NCI-H2081 treated with DMSO at 0.1 percent for 48 hours (cell line): ENCODE data around the gene C11orf42.

Experiments
- DNase-seq: peaks from one replicate; lab custom pipeline; 2025; lab: John Stamatoyannopoulos, UW

The C11orf42 gene, protein sequence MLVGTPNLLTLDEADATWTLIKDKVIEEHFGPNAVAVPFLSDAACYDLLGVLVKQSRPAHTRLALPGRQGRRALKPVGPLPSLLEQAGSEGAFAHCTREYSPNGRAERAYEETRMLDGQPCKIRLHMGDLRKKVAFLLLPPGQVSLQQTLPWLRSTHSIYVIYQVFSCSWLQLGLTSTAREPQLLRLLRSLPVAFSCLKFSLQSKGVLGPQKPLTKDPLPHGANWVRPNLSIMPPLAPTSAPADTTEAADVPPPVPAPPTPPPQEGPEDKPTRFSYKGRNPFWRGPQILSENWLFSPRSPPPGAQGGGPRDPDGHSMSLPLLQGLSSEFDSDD

DNA sequence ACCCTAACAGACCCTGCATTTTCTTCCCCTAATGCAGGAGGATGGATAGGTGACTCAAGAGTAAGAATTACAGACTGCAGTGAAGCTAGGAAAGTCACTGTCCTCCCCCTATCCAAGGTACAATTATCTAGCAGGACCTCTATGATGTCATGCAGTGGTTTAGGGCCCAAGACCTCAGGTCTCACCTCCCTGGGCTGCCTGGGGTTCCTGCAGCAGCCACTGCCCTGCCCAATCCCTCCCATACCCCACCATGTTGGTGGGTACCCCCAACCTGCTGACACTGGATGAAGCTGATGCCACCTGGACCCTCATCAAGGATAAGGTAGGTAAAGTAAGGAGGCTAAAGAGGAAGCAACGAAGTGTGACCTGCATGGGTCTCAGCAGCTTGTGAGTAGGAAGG lies at the start of gene C11orf42:
Gene C11orf42 (plus strand): TSS at position 192 of the 400 bp plus-strand sequence. CDS start 59 bp downstream, at position 251.
- no peak for DNase-seq

DNA sequence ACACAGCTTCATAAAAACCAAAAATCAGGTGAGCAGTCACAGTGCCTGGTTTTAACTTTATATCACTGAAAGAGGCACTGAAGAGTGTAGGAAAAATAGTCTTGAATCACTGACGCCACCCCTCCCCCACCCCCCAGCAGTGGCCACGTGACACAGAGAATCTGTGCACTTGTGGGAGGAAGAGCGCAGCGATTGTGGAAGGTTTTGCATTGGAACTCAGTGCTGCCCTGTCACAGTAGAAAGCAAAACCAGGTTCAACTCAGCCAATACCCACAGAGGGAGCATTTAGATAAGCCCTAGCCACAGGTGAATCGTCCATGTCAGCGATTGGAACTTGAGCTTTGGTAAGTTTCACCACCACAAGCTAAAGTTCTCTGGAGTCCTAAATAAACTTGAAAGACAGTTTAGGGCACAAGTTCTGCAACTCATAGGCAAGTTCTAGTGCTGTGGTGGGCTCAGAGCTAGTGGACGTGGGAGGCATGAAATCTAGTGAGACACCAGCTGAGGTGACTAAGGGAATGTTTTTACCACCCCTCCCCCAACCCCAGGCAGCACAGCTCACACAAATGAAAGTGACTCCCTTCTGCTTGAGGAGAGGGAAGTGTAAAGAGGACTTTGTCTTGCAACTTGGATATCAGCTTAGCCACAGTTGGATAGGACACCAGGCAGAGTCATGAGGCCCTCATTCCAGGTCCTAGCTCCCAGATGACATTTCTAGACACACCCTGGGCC lies 48.6 kb upstream of the C11orf42 start:
- no peak for DNase-seq

DNA sequence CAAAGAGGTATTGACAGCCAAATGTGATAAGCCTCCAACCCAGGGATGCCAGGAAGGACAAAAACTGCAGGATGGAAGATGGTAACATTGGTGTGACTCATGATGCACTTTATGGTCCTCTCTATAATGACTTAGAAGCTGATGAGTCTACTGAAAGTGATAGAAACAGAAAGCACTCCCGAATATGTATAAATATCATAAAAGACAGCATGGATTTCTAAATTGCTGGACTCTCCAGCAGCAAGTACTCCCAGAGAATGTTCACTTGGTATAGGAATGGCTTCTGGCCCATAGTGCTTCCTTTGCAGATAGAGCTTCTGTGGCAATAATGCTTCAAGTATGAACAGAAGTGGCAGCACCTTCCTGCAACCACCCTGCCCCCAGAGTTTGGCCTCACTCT lies 35.1 kb upstream of the C11orf42 start, which contains the start of gene OR52B2:
Gene OR52B2 (minus strand): TSS at position 101 of the 400 bp plus-strand sequence. CDS start 0 bp downstream, at position 101.
- DNase-seq: no peak

DNA sequence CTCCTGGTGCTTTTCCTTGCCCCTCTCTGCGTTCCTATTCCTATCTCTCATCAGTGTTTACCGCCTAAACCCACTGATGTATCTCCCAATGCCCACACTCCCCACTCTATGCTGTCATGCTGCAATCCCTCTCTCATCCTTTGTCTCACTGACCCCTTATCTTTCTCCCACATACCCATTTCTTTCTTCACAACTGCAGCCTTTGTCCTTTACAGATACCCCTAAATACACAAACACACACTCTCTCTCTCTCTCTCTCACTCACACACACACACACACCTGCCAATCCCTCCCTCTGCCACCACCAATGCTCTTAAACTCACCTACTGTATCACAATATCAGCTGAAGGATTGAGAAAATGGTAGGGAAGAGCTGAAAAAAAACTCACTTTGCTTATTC lies 29.9 kb upstream of the C11orf42 start:
- DNase-seq: no peak

DNA sequence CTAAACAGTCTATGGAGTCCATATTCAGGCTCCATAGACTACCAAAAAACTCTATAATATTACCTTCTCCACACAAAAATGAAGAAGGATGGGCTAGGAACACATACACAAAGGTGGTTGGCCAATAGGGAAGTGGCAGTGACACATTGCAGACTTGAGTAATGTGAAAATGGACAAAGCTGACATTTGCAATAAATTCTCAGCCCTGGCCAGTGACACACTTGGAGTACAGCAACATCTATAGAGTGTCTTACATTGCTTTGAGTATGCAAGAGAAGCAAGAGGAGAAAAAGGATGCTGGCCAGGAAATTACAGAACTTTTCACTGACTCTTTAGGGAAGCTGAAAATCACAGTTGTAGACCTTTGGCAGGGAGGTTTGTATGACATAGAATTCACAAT lies 13.6 kb upstream of the C11orf42 start:
- no peak for DNase-seq

DNA sequence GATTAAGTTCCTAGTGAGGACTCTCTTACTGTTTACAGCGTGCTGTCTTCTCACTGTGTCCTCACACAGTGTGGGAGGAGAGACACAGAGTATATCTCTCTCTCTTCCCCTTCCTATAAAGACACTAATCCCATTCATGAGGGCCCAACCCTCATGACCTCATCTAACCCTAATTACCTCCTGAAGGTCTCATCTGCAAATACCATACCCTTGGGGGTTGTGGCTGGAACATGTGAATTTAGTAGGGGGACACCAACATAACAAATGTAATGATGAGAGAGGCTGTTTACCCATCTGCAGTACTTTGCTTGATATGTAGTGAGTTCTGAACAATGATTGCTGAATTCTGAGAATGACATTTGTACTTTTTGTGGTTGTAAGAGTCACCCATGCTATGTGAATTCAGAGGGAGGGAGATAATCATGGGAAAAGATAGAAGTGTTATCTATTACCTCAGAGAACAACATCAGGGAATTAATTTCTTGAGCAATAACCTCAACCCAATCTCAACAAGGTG lies 11.2 kb upstream of the C11orf42 start:
- no peak for DNase-seq

DNA sequence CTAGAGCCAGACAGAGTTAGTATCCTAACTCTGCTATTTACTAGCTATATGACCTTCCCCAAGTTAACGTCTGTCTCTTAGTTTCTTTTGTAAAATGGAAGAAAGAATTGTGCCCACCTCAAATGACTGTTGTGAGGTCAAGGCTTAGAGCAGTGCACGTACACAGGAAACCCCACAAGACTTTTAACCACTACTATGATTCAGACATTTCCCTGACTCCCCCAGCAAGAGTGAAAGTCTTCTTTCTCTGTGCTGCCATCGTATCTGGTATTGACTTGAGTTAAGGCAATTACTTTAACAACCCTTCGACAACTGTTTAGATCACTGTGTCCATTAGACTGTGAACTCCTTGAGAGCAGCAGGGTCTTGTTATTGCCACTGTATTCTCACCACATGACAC lies 9.0 kb upstream of the C11orf42 start:
- DNase-seq: no peak

DNA sequence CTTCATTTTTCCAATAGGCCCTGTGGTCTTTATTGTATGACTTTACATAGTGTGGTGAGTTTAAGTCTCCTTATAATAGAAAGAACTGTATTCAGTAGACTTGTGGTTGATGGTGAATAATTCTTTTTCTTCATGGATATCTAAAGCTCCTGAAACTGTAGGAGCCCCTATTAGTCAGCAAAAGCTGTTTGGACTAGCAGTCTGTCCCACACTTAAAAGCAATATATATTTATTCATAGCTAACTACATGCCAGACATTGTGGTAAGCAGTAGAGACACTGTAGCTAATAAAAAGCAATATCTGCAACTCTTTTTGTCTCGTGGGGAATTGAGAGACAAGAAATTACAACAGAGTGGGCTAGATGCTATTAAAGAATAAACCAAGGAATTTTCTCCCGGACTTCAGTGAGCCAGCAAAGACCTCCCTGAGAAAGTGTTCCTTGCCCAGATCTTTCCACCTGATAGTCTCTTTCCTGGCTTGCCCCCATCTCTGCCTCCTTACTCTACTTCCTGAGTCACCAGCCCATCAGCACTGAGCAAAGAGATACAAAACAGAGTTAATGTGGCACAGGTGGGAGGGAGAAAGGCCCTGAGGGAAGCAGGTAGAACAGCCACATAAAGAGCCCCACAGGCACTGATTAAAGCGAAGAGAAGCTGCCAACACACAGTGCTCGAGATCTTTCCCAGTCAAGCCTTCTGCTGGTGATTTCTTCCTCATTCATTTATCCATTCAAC lies 7.7 kb upstream of the C11orf42 start:
- no peak for DNase-seq

DNA sequence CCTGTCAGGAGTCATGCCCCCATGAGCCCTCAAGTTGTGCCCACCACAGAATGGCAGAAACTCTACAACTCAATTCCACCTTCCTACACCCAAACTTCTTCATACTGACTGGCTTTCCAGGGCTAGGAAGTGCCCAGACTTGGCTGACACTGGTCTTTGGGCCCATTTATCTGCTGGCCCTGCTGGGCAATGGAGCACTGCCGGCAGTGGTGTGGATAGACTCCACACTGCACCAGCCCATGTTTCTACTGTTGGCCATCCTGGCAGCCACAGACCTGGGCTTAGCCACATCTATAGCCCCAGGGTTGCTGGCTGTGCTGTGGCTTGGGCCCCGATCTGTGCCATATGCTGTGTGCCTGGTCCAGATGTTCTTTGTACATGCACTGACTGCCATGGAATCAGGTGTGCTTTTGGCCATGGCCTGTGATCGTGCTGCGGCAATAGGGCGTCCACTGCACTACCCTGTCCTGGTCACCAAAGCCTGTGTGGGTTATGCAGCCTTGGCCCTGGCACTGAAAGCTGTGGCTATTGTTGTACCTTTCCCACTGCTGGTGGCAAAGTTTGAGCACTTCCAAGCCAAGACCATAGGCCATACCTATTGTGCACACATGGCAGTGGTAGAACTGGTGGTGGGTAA lies 6.1 kb upstream of the C11orf42 start, which contains the start of gene OR52W1:
Gene OR52W1 (plus strand): TSS at position 51 of the 637 bp plus-strand sequence. CDS start 0 bp downstream, at position 51.
- no peak for DNase-seq

DNA sequence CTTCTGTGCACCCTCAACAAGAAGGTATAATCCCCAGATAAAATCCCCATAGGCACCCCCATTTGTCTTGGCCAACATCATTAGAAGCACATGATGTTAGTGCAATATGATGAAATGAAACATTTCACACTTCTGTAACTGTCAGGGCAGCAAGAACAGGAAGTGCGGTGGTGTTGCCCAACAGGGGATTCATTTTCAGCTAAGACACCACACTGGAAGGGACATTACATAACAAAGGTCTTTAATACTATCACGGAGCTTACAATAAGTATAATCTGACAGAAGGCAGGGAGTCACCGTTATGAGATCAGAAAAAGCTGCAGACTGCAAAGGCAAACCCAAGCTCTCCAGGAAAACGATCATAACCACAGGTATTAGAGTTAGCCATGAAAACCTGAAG lies 4.4 kb upstream of the C11orf42 start:
- no peak for DNase-seq

DNA sequence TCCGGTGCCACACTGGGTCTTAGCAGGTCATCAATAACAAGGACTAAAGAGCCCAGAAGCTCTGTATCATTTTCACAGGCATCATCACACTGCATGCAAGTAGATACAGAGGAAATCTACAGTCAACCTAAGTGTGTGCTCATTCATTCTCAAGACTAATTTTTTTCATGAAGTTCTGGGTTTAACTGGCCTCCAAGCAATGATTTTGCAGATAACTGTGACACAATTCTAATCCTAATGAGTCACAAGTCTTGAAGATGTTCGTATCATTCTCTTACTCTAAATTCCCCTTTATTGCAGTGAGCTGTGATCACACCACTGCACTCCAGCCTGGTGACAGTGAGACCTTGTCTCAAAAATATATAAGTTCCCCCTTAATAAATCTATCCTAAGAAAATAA lies 3.9 kb upstream of the C11orf42 start:
- no peak for DNase-seq

DNA sequence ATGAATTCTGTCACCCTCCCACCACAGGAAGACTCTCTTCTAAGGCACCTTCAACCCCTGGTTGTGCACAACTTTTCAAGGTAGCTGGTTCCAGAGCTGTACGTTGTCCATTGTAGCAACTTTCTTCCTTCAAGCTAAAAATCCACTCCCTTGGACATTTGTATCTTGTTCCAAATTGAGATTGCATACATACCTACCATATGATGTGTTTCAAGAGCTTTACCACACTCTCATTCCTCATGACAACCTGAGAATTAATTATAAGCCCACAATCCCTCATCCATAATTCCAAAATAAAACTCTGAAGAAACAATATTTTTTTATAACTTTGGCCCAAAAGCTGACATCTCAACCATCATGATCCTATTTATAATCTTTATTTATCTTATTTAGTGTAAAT lies 3.3 kb upstream of the C11orf42 start:
- no peak for DNase-seq

DNA sequence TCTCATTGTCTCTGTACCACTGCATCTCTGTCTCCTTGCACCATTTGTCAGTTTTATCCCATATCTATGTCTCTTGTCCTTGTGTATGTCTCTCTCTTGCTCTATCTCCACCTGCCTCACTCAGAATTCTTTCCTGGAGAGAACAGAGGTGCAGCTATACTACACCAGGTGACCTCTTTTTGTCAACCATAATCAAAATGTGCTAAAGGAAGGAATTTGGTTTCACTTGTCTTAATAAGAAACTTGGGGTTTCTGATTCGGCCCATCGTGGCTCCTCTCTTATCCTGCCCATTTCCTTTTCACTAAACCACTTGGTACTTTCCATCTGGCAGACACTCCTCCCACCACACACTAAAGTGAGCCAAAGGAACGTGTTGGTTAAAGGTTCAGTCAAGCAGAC lies 2.0 kb upstream of the C11orf42 start:
- DNase-seq: no peak

DNA sequence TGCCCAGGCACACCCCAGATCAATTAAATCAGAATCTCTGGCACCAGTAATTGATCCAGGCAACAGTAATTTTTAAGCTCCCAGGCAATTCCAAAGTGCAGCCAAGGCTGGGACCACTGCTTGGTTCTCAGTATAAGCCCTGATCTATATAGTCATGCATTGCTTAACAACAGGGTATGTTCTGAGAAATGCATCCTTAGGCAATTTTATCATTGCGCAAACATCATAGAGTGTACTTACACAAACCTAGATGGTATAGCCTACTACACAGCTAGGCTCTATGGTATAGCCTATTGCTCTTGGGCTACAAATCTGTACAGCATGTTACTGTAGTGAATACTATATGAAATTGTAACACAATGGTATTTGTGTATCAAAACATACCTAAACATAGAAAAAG lies 651 bp upstream of the C11orf42 start:
- no peak for DNase-seq

DNA sequence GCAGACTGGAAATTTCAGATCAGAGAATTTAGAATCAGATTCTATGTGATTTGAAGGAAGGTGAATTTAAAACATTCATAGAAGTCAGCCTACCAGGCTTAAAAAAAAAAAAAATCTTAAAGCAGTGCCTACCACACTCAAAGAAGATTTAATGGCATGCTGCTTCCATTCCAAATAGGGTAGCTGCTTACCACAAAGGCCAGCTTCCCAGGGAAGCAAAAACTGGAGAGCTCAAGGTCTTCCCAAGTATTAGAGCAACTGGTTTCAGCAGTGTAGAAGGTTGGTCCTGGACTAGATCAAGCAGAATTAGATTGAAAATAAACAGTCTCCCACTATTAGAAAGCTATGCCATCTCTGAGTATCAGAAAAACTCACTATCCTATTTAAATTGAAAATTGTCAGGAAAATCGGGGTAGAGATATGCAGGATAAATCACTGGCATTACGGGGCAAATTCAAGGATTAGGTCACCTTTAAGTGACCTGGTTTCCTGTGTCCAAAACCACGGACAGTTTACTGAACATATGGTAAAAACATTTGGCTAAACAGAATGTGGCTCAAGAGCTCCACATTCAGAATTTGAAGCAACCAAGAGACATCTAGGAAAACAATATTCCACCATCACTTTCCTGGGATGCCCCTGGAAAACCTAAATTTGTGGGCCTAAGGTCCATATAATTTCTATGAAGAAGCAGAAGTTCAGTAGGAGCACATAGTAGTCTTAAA lies 1.3 kb downstream of the C11orf42 start:
- no peak for DNase-seq

DNA sequence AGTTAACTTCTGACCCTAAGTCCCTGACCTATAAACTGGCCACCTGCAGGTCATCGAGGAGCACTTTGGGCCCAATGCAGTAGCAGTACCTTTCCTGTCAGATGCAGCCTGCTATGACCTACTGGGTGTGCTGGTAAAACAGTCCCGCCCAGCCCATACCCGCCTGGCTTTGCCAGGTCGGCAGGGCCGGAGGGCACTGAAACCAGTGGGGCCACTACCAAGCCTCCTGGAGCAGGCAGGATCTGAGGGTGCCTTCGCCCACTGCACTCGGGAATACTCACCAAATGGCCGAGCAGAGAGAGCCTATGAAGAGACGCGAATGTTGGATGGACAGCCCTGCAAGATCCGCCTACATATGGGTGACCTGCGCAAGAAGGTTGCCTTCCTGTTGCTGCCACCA lies 4.4 kb downstream of the C11orf42 start:
- DNase-seq: no peak

DNA sequence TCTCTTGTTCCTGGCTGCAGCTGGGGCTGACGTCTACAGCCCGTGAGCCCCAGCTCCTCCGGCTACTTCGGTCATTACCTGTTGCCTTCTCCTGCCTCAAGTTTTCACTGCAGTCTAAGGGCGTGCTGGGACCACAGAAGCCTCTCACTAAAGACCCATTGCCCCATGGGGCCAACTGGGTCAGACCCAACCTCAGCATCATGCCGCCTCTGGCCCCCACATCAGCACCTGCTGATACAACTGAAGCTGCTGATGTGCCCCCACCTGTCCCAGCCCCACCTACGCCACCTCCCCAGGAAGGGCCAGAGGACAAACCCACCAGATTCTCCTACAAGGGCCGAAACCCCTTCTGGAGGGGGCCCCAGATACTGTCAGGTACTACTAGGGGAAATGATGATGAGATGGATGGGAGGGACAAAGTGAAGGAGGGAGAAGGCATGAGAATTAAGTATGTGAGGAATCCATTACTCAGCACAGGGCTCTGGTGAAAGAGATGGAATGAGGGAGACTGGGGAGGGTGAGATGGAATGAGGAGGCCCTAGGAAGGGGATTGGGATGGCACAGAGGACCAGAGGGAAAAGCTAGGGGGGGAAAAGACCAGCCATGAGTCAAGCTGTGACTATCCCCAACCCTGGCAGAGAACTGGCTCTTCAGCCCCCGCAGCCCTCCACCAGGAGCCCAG lies 5.1 kb downstream of the C11orf42 start:
- no peak for DNase-seq

DNA sequence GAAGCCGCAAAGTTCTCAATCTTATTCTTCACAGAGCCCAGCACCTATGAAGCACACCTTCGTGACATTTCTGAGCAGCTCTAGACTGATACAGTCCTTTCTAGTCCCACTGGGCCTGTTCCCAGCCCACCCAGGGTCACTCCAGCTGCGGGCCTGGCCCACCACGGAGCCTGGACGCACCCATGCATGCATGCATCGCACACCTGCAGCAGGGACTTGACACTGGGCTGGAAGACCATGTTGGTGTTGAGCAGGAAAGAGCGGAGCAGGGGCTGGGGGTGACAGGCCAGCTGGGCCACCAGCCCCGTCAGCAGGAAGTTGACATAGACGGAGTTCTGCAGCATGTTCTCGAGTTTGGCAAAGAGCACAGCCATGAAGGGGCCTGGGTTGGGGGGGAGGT lies 9.2 kb downstream of the C11orf42 start:
- no peak for DNase-seq

DNA sequence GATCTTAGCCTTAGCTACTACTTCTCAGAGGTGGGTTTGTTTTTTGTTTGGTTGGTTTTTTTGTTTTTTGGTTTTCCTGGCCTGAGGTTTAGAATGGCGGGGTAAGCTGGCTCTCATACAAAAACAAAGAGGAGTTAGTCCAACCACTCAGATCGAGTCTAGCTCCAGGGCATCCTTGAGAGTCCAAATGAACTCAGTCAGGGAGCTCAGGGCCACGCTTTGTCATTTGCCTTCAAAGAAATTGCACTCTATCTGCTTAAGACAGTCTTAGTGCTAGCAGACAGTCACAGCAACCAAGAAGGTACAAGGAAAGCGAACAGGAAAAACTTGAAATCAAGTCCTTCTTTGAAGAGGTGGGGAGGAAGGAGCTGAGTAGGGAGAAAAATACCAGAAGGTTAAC lies 11.1 kb downstream of the C11orf42 start:
- no peak for DNase-seq

DNA sequence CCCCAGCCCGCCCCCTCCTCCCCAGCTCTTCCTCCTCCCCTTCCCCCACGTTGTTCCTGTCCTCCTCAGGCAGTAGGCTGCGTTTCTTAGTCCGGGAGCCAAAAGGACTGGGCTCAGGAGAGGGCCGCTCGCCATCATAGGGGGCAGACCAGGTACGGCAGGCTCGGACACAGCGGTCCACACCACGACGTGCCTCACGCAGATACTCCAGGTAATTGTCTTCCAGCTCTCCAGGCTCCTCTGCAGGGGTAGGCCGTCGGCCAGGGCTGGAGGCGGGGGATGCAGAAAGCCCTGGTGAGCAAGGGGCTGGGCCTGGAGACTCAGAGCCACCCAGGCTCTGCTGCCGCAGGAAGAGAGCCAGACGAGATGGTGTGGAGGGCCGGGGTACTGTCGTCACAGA lies 12.4 kb downstream of the C11orf42 start:
- no peak for DNase-seq

DNA sequence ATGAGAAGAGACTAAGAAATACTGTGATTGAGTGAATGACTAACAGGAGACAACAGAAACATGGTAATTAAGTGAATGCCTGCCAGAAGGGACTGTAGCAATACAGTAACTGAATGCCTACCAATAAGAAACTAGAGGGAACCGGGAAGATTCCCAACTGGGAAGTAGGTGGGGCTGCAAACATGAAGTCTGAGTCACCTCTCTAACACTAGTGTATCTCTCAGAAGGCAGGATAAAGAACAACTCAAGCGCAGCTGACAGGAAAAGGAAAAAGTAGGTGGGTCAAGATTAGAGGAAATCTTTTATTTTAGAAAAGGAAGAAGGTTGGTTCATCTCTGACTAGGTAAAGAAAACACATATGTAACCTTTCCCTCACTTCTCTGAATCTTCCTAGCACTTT lies 14.0 kb downstream of the C11orf42 start:
- no peak for DNase-seq
